Endothelial cell (in vitro differentiated cells): ENCODE results near the gene LPP. TPM values are rescaled to one million over a fixed set of nuclear protein-coding genes. Genes with fewer than 3 reads are reported as not detected.

Experiments used
- DNase-seq: peaks from one replicate; pipeline ENCODE4 v3.0.0; 2021; ENCODE audit warnings: low spot score
- H3K27ac Mint-ChIP-seq: one replicate; pipeline ENCODE4 v1.8.0; 2021; ENCODE audit warnings: mixed read lengths, inconsistent platforms; ENCODE audit not compliant: unreplicated experiment
- H3K27me3 Mint-ChIP-seq: one replicate; pipeline ENCODE4 v1.8.0; 2021; ENCODE audit warnings: mild to moderate bottlenecking, moderate library complexity, mixed read lengths, inconsistent platforms; ENCODE audit not compliant: unreplicated experiment
- H3K36me3 Mint-ChIP-seq: one replicate; pipeline ENCODE4 v1.8.0; 2021; ENCODE audit warnings: mild to moderate bottlenecking, low read depth, mixed read lengths, inconsistent platforms; ENCODE audit not compliant: unreplicated experiment
- H3K4me1 Mint-ChIP-seq: one replicate; pipeline ENCODE4 v1.8.0; 2021; ENCODE audit warnings: mild to moderate bottlenecking, mixed read lengths, inconsistent platforms; ENCODE audit not compliant: unreplicated experiment
- H3K4me3 Mint-ChIP-seq: one replicate; pipeline ENCODE4 v1.8.0; 2021; ENCODE audit warnings: mild to moderate bottlenecking, mixed read lengths, inconsistent platforms; ENCODE audit not compliant: unreplicated experiment
- H3K9me3 Mint-ChIP-seq: one replicate; pipeline ENCODE4 v1.8.0; 2021; ENCODE audit warnings: mixed read lengths, inconsistent platforms; ENCODE audit not compliant: unreplicated experiment
- CTCF ChIP-seq: fragments of 200-600 bp; sonication (generic); IDR thresholded peaks from one replicate; pipeline ENCODE4 v1.5.0; 2021; ENCODE audit warnings: antibody characterized with exemption; ENCODE audit not compliant: unreplicated experiment
- total RNA-seq: library from RNA; stranded (reverse); fragmentation: NEBNext Ultra II Directional; extraction: Animal tissue kit (Norgen Biotek cat#: 25700); gene quantifications from one replicate; pipeline ENCODE4 v1.2.1, GENCODE V29; 2021; ENCODE audit not compliant: unreplicated experiment

LPP gene
- total RNA-seq, 1 donor from 2014 or later = 181 TPM

- H3K27ac Mint-ChIP-seq = no peak overlapping the region
- no peak for TF ChIP-seq CTCF
- DNase-seq = no peak
Observed at GRCh38 chr3:188573291-188573940, 419.5 kb downstream of the LPP start.

GRCh38 chr3:188573956-188574355, 420.0 kb downstream of the LPP start:
- Mint-ChIP-seq H3K27ac (no peak overlapping the region), H3K4me1 (peaks cover 8% of the 10 kb centered on the region), H3K27me3 (no peaks in the 10 kb centered on the region), H3K9me3 (no peaks in the 10 kb centered on the region), H3K4me3 (no peak overlapping the region), H3K36me3 (no peaks in the 10 kb centered on the region)
- no peak for DNase-seq
- TF ChIP-seq CTCF = no peak

More at GRCh38 chr3:188573291-188573940, 419.5 kb downstream of the LPP start:
- Mint-ChIP-seq H3K4me1 (peaks cover 13% of the 10 kb centered on the region), H3K27me3 (no peaks in the 10 kb centered on the region), H3K36me3 (no peaks in the 10 kb centered on the region), H3K4me3 (no peak overlapping the region), H3K9me3 (no peaks in the 10 kb centered on the region)

GRCh38 chr3:188574885-188575284, 420.9 kb downstream of the LPP start:
- Mint-ChIP-seq H3K4me3 (no peak overlapping the region), H3K27me3 (no peaks in the 10 kb centered on the region), H3K9me3 (no peaks in the 10 kb centered on the region), H3K4me1 (peaks cover 8% of the 10 kb centered on the region), H3K36me3 (no peaks in the 10 kb centered on the region), H3K27ac (no peak overlapping the region)
- no peak for TF ChIP-seq CTCF
- DNase-seq = no peak

GRCh38 chr3:188575501-188575900, 421.5 kb downstream of the LPP start:
- DNase-seq = no peak
- Mint-ChIP-seq H3K27me3 (no peaks in the 10 kb centered on the region), H3K4me1 (peaks cover 8% of the 10 kb centered on the region), H3K36me3 (no peaks in the 10 kb centered on the region), H3K4me3 (no peak overlapping the region), H3K27ac (no peak overlapping the region), H3K9me3 (no peaks in the 10 kb centered on the region)
- no peak for TF ChIP-seq CTCF

GRCh38 chr3:188577539-188577938, 423.6 kb downstream of the LPP start:
- Mint-ChIP-seq H3K36me3 (no peaks in the 10 kb centered on the region), H3K27me3 (no peaks in the 10 kb centered on the region), H3K4me1 (peaks cover 4% of the 10 kb centered on the region), H3K27ac (no peak overlapping the region), H3K4me3 (no peak overlapping the region), H3K9me3 (no peaks in the 10 kb centered on the region)
- DNase-seq = no peak
- no peak for TF ChIP-seq CTCF
